Measurements from ENCODE around the gene GXYLT1. TPM values are rescaled to one million over a fixed set of nuclear protein-coding genes. Genes with fewer than 3 reads are reported as not detected.

The GXYLT1 gene
- total RNA-seq, 1 experiment from 2014 or later, result 9.0 TPM

DNA sequence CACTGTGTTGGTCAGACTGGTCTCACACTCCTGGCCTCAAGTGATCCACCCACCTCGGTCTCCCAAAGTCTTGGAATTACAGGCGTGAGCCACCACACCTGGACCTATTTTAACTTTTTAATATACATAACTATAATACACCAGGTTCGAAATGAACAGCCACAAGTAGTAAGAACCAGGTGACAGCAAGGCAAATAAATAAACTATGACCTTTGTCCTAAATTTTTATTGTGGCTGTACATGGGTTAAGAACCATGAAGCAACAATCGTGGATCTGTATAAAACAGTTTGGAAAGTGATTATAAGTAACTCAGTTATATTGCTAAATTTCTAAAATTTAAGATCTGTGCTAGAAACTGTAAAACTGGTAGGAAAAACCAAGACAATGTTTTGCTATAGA lies 41.5 kb downstream of the GXYLT1 start:
- ATAC-seq, result no peak
- CTCF ChIA-PET, result no interaction called here
- DNase-seq (ENCODE audit: low read depth, low spot score), result no peak

More for the DNA sequence above, 41.5 kb downstream of the GXYLT1 start:
- H3K4me1 ChIP-seq (ENCODE audit: control insufficient read depth in 1 of 2, insufficient read depth in 2 of 2, low read length in 2 of 2), result peaks cover 0 to 7% of the 10 kb centered on the region in 2 experiments; a peak in 2 of 4 replicates
- H4K20me1 ChIP-seq (ENCODE audit: insufficient read depth), result no peaks in the 10 kb centered on the region
- no TSS peak for BruUV-seq (replicated peaks)
- no peak overlapping the region for H3K4me2 ChIP-seq (ENCODE audit: low read length)
- H3K36me3 ChIP-seq (ENCODE audit: control insufficient read depth in 1 of 2, insufficient read depth in 2 of 2, low read length in 2 of 2), result no peaks in the 10 kb centered on the region
- no peak overlapping the region for H2AFZ ChIP-seq (ENCODE audit: low read depth, low read length, poor library complexity, severe bottlenecking)
- TF ChIP-seq ZBTB33 (IDR thresholded peaks at IDR 0.05; ENCODE audit: extremely low read depth, insufficient replicate concordance, low read length) (no peak), ZFX (IDR thresholded peaks at IDR 0.05) (no peak), JUND (IDR thresholded peaks at IDR 0.05) (no peak), SP1 (IDR thresholded peaks at IDR 0.05; ENCODE audit: low read depth) (no peak), POLR2A (IDR thresholded peaks at IDR 0.05; ENCODE audit: borderline replicate concordance, extremely low read depth, insufficient read depth, insufficient read length) (no peak), EZH2phosphoT487 (IDR thresholded peaks at IDR 0.05; ENCODE audit: borderline replicate concordance) (no peak), MAX (IDR thresholded peaks at IDR 0.05) (no peak), CBX3 (IDR thresholded peaks at IDR 0.05; ENCODE audit: low read depth) (no peak), CTCF (IDR thresholded peaks at IDR 0.05 in 2 of 3, conservative IDR thresholded peaks at IDR 0.05 in 1 of 3; ENCODE audit: borderline replicate concordance in 1 of 3, insufficient read depth in 1 of 3, low read depth in 2 of 3, low read length in 2 of 3) (no peak), RAD21 (IDR thresholded peaks at IDR 0.05; ENCODE audit: low read depth) (no peak), SIN3A (IDR thresholded peaks at IDR 0.05; ENCODE audit: low read depth) (no peak), EGR1 (IDR thresholded peaks at IDR 0.05; ENCODE audit: low read depth) (no peak), YY1 (IDR thresholded peaks at IDR 0.05; ENCODE audit: extremely low read depth, insufficient replicate concordance, low read depth, low read length) (no peak), POLR2AphosphoS5 (IDR thresholded peaks at IDR 0.05; ENCODE audit: low read depth, low read length) (no peak), FOSL1 (IDR thresholded peaks at IDR 0.05; ENCODE audit: low read depth) (no peak), SRF (IDR thresholded peaks at IDR 0.05; ENCODE audit: low read depth) (no peak), ELF1 (IDR thresholded peaks at IDR 0.05; ENCODE audit: borderline replicate concordance, low read depth) (no peak), EZH2 (IDR thresholded peaks at IDR 0.05) (no peak), CEBPB (IDR thresholded peaks at IDR 0.05; ENCODE audit: low read depth) (no peak)
- TF ChIP-seq, protein P1, sequence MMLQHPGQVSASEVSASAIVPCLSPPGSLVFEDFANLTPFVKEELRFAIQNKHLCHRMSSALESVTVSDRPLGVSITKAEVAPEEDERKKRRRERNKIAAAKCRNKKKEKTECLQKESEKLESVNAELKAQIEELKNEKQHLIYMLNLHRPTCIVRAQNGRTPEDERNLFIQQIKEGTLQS (IDR thresholded peaks at IDR 0.05), result no peak
- H3K27ac ChIP-seq (ENCODE audit: low read depth, low read length), result no peak overlapping the region
- no peaks in the 10 kb centered on the region for H3K27me3 ChIP-seq (ENCODE audit: insufficient read depth, low read length)
- intact Hi-C loops (cut with micrococcal nuclease), result loop anchor here (5.0 to 10.0 kb wide), 2 partner anchors 826 to 1158 kb away; no protein-coding TSS in a partner anchor
- RAD21 ChIA-PET (ENCODE audit: low non-redundant PET in 1 of 2, low total read pairs in 2 of 2, uncharacterized antibody in 2 of 2, unreplicated experiment in 2 of 2), result no interaction called here
- no peaks in the 10 kb centered on the region for H3K9me2 ChIP-seq (ENCODE audit: insufficient read depth)
- no peak overlapping the region for H3K4me3 ChIP-seq (replicated peaks in 1 of 2; ENCODE audit: low read depth in 1 of 2, low read length in 2 of 2)
- POLR2A ChIA-PET, result no interaction called here
- no peak overlapping the region for H3K9ac ChIP-seq (ENCODE audit: low read length)
- H3K9me3 ChIP-seq (ENCODE audit: control insufficient read depth in 1 of 2, insufficient read depth in 1 of 2, low read depth in 1 of 2, low read length in 2 of 2), result no peaks in the 10 kb centered on the region
- H3K79me2 ChIP-seq (ENCODE audit: insufficient read depth, low read length), result no peaks in the 10 kb centered on the region

Measured in HCT116 (cell line).